Measurements from ENCODE around the gene KCNK17.

KCNK17 gene

GRCh38 chr6:39268171-39268570, 46.0 kb downstream of the KCNK17 start:
- no peak for TF ChIP-seq CTCF (IDR thresholded peaks at IDR 0.05)
- no peak for TF ChIP-seq ZFX (IDR thresholded peaks at IDR 0.05; ENCODE audit: borderline replicate concordance)
- H3K27ac ChIP-seq: no peak overlapping the region

- no peak overlapping the region for H3K27ac ChIP-seq
- no peak for TF ChIP-seq ZFX (IDR thresholded peaks at IDR 0.05; ENCODE audit: borderline replicate concordance)
- no peak for TF ChIP-seq CTCF (IDR thresholded peaks at IDR 0.05)
These were observed 47.4 kb downstream of the KCNK17 start for GRCh38 chr6:39266782-39267355.

- TF ChIP-seq CTCF (IDR thresholded peaks at IDR 0.05): no peak
- no peak for TF ChIP-seq ZFX (IDR thresholded peaks at IDR 0.05; ENCODE audit: borderline replicate concordance)
- no peak overlapping the region for H3K27ac ChIP-seq
These were observed 47.8 kb downstream of the KCNK17 start for GRCh38 chr6:39266375-39266774.

- no peak overlapping the region for H3K27ac ChIP-seq
- no peak for TF ChIP-seq CTCF (IDR thresholded peaks at IDR 0.05)
- TF ChIP-seq ZFX (IDR thresholded peaks at IDR 0.05; ENCODE audit: borderline replicate concordance): no peak
These were observed 50.7 kb downstream of the KCNK17 start for GRCh38 chr6:39263303-39264037.

- no peak overlapping the region for H3K27ac ChIP-seq
- no peak for TF ChIP-seq CTCF (IDR thresholded peaks at IDR 0.05)
- TF ChIP-seq ZFX (IDR thresholded peaks at IDR 0.05; ENCODE audit: borderline replicate concordance): no peak
These were observed 52.5 kb downstream of the KCNK17 start for GRCh38 chr6:39261751-39262150.

GRCh38 chr6:39260953-39261352, 53.3 kb downstream of the KCNK17 start:
- H3K27ac ChIP-seq: no peak overlapping the region
- TF ChIP-seq CTCF (IDR thresholded peaks at IDR 0.05) (no peak), ZFX (IDR thresholded peaks at IDR 0.05; ENCODE audit: borderline replicate concordance) (no peak)

- TF ChIP-seq ZFX (IDR thresholded peaks at IDR 0.05; ENCODE audit: borderline replicate concordance) (no peak), CTCF (IDR thresholded peaks at IDR 0.05) (no peak)
- H3K27ac ChIP-seq: no peak overlapping the region
These were observed 53.8 kb downstream of the KCNK17 start for GRCh38 chr6:39260456-39260855.
